GM19025 (cell line): ENCODE data around the gene NUP93.

Source experiments
- ATAC-seq: cut with Tn5 transposase; IDR thresholded peaks from one replicate; pipeline ENCODE4 v1.9.1; 2021; ENCODE audit warnings: mild to moderate bottlenecking, low read depth, moderate library complexity; ENCODE audit not compliant: unreplicated experiment

Gene NUP93

GRCh38 chr16:56729735-56730662 is at the start of gene NUP93:
Gene NUP93 (plus strand): TSS chr16:56730129. CDS start chr16:56748248, 18,119 bp downstream.
- peak; percentile 87 for ATAC-seq

DNA sequence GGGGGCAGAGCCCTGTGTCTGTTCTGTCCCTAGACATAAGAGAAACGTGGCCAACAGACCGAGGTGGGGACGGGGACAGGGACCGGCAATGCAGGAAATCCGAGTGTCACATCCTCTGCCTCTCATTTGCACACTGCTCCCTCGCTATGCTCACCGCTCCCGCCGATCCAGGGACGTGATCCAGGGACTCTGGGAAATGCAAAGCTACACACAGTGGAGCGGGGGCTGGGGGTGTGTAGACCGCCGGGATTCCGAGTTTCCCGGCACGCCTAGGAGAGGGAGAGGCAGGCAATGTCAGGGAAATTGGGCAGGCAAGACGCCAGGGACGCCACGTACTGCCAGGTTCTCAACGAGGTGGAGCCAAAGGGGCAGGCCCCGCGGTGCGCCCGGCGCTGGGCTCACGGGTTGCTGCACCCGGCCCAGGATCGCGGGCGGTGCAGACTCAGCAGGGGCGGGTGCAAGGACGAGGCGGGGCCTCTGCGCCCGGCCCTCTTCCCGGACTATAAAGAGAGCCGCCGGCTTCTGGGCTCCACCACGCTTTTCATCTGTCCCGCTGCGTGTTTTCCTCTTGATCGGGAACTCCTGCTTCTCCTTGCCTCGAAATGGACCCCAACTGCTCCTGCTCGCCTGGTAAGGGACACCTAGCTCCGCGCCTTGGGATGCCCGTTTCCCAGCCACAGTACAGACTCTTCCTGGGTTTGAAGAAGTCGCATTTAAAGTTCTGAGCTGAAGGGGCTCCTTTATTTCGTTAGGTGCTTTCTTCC is 47.8 kb upstream of the NUP93 start, which contains the start of gene MT1X:
TSS of gene MT1X (plus strand) at position 532 of the 764 bp plus-strand sequence. CDS start at position 603, 71 bp downstream.
- peak; percentile 98 for ATAC-seq

DNA sequence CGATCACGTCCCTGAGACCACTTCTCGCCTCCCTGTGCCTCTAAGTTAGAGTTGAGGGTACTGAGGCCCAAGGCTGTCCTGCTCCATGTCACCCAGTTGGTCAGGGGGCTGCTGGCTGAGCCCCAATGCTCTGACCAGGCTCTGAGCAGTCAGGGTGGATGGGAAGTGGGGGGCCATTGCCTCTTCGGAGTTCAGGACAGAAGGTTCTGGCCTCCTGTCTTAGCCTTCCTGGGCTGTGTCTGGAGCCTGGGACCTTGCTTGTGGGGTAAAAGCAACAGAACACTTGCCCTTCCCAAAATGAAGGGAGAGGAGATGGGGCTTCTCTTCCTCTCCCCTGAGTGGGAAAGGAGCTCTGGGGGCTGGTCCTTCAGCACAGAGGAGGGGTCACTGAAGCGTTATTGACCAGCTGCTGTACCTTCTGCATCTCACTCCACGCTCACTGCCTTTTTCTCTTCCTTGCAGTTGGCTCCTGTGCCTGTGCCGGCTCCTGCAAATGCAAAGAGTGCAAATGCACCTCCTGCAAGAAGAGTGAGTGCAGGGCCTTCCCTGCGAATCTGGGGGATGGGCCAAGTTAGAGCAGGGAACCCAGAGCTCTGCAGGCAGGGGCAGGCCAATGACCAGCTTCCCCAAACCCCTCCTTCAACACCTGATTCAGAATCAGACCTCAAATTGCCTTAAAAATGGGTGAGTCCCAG is 47.1 kb upstream of the NUP93 start:
- ATAC-seq = no peak

- ATAC-seq = no peak
Measured at GRCh38 chr16:56683424-56684172, 46.3 kb upstream of the NUP93 start.

- ATAC-seq = no peak
Measured at GRCh38 chr16:56684256-56684925, 45.5 kb upstream of the NUP93 start.

DNA sequence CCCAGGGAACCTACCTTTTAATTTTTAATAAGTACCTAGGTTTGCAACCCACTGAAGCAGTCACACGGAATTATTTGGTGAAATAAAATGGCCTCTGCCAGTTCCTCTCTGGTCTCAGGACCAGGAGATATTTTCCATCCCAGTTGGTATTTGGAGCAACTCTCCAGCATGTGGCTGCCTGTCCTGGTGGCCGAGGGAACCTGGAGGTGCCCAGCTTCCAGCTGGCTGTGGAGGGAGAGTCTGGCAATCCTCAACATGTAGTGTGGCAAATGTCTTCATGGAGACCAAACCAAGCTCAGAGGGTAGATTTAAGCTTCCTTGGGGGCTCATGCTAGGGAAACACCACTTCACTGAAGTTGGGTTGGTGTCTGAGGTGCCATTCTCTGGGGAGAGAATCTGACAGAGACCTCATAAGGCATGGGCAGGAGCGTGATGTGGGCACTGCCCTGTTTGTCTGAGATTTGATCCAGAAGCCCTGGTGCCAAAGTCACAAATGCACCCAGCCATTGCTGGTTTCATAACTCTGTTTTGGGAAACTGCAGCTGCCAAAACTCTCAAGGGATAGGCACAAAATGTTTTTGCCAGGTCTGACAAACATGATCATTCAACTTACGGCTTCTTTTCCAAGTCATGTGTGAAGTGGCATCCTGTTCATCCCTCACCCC is 44.9 kb upstream of the NUP93 start:
- ATAC-seq = no peak

GRCh38 chr16:56686758-56687157 is 43.2 kb upstream of the NUP93 start:
- ATAC-seq = no peak

DNA sequence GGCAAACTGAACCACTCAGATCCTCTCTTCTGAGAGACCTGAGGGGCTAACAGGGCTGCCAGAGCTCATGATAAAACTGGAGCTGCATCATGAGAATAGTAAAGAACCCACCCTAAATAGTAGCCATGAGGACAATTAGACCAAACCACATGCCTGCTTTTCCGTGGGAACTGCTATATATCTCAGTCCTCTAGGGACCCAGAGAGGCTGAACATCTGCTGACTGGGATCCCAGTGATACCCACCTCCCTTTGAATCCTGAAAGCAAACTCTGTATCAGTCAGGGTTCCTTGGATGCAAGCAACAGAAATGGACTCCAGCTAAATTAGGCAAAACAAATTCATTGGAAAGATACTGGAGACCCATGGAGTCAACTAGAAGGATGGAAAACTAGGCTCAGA is 41.2 kb upstream of the NUP93 start:
- no peak for ATAC-seq

DNA sequence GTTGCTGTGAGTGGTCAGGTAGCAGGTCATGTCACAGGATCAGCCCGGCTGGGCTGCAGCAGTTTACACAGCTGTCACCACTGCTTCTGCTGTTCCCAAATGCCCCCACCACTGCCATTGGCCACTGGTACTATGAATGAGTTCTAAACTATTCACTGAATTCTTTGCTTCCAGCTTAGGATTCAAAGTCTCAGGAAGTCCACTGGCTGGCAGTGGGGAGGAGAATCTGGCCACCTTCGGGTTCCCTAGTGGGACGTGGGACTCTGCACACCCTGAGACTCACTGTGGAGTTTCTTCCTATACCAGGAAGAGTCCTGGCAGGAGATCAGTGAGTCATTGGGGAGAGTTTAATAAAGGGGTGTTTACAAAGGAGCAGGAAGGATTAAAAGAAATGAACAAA is 40.8 kb upstream of the NUP93 start:
- ATAC-seq = no peak

DNA sequence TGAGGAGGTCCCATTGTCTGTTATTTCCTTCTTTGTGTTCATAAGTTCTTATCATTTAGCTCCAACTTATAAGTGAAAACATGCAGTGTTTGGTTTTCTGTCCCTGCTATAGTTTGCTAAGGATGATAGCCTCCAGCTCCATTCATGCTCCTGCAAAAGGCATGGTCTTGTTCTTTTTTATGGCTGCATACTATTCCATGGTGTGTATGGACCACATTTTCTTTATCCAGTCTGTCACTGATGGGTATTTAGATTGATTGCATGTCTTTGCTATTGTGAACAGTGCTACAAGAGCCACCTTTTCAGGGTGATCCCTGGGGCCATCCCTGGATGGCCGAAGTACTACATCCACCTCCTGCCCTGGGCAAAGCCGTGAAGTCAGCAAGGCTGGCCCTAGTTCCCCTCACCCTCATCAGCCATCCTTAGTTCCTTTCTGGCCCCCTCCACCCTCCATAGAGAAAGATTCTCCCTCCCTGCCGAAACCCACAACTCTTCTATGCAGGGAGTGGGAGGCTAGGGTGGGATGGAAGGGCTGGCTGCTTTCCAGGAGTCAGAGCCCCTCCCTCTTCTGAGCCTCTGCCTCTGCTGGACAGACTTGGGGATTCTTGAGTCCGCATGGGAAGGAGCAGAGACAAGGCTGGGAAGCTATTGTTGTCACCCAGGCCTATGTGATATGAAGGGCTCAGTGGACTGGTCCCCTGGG is 39.4 kb upstream of the NUP93 start:
- no peak for ATAC-seq

GRCh38 chr16:56691885-56692284 is 38.0 kb upstream of the NUP93 start:
- no peak for ATAC-seq

- no peak for ATAC-seq
Measured at GRCh38 chr16:56695246-56695645, 34.7 kb upstream of the NUP93 start.

DNA sequence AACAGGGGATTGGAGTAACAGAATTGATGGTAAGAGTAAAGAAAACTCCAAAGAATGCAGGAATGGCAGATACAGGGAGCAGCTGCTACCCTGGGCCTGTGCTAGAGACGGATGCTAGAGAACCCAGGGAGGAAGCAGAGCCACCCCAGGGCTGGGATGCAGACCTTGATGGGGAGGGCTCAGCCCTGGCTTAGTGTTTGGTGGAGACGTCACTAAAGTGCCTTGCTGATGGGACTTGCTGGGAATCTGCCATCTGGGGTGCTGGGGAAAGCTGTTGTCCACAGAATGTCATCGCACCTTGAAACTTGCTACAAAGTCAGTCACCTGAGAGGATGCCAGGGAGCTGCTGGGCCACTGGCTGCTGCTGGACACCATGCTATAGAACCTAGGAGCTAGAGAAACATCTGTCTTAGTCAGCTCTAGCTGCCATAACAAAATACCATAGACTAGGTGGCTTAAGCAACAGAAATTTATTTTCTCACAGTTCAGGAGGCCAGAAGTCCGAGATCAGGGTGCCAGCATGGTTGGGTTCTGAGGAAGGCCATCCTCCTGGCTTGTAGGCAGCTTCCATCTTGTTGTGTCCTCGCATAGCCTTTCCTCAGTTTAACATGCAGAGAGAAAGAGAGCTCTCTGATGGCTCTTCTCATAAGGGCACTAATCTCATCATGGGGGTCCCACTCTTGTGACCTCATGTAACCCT is 32.3 kb upstream of the NUP93 start:
- no peak for ATAC-seq

GRCh38 chr16:56700195-56700594 is 29.7 kb upstream of the NUP93 start:
- ATAC-seq = no peak

DNA sequence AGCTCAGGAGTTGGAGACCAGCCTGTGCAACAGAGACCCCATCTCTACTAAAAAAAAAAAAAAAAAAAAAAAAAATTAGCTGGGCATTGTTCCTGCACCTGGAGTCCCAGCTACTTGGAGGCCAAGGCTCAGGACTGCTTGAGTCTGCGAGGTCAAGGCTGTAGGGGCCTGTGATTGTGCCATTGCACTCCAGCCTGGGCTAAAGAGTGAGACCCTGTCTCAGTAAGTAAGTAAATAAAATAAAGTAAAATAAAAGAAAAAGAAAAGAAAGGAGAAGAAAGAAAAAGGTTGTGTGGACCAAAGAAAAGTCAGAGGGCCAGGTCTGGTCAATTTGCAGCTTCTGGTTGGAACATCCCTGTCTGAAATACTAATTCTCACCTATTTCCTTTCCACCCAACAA is 29.3 kb upstream of the NUP93 start:
- ATAC-seq = no peak

DNA sequence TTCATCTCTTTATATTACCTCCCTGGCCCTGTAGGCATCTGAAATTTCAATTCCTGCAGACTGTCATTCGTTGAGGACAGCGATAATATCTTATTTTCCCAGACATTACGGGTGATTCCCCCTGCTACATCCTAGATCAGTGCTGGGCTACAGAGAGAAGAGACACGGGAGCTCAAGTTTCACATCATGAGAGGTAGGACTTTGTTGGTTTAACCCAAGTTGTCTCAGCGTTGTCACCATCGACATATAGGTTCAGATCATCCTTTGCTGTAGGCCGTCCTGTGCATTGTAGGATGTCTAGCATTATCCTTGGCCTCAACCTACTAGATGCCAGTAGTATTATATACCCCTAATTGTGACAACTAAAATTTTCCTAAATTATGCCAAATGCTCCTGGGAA is 28.4 kb upstream of the NUP93 start:
- ATAC-seq = no peak

DNA sequence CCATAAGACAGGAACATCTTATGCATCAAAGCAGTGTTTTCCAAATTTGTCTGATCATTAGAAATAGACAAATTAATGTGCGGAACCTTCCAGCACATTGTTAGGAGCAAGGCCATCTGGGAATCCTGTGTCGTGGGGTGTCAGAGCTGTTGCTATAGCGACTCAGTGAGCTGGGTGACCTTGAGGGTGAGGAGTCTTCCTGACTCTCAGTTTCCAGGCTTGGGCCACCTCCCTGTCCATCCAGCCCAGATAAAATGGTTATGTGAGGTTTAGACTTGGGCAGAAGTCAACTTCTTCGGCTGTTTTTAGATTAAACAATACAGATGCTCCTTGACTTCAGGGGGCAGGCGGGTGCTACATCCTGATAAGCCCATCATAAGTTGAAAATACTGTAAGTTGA is 27.1 kb upstream of the NUP93 start:
- ATAC-seq = no peak
